GM12878 (cell line): ENCODE results near the gene PREX1.

Source experiments
- POLR2A ChIP-seq: IDR thresholded peaks from 2 replicates; pipeline ENCODE4 v1.6.1; 2011; ENCODE audit warnings: low read depth, mild to moderate bottlenecking, low read length
- TF ChIP-seq, protein P1 (sequence below), 3 experiments: IDR thresholded peaks in 2 of 3; conservative IDR thresholded peaks in 1 of 3; 2 replicates each; pipeline ENCODE4 v1.5.1; 2011; ENCODE audit warnings: low read depth in 3 of 3, low read length in 3 of 3, mild to moderate bottlenecking in 3 of 3, control low read depth in 2 of 3, moderate library complexity in 2 of 3, inconsistent platforms in 1 of 3, mixed read lengths in 1 of 3; ENCODE audit not compliant: control insufficient read depth in 2 of 3, insufficient read depth in 1 of 3; ENCODE audit errors: extremely low read depth in 1 of 3
- TF ChIP-seq, protein P2 (sequence below): fragments of 450-650 bp; IDR thresholded peaks from 2 replicates; pipeline ENCODE4 v1.6.1; 2017; ENCODE audit warnings: mild to moderate bottlenecking, moderate library complexity

DNA sequence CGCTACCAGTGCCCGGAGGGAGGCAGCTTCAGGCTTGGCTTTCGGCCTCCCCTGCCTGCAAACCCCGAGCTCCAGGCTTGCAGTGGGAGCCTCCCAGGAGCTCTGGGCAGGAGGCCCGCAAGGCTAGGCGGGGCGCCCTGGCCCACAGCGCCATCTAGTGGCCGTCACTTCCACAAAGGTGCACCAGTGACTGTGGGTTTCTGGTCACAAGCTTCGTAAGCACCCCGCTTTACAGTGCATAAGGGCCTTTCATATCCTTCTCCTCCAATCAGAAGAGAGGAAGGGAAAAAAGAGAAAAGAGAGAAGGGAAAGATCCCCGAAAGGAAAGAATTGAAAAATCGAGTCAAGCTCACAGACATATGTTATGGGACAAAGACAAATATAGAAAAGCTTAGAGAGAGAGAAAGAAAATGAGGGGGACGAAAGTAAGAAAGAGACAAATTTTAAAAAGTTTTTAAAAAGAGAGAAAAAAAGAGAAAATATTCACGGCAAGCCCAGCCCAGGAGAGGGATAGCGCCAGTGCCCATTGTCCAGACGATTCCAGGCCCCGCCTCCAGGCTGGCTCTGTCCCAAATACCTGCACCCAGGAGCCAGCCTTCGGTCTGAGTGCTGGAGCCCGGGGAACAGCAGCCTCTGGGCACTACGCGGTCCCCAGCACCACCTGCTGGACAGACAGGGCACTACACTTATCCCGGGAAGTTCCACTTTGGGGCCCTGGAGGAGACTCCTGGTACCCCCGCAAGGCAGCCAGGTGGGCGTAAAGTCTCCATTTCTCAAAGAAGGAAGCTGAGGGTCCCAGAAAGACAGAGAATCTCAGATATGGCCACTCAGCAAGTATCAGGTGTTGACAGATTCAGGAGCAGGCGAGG is 207.1 kb downstream of the PREX1 start:
- TF ChIP-seq, protein P1, sequence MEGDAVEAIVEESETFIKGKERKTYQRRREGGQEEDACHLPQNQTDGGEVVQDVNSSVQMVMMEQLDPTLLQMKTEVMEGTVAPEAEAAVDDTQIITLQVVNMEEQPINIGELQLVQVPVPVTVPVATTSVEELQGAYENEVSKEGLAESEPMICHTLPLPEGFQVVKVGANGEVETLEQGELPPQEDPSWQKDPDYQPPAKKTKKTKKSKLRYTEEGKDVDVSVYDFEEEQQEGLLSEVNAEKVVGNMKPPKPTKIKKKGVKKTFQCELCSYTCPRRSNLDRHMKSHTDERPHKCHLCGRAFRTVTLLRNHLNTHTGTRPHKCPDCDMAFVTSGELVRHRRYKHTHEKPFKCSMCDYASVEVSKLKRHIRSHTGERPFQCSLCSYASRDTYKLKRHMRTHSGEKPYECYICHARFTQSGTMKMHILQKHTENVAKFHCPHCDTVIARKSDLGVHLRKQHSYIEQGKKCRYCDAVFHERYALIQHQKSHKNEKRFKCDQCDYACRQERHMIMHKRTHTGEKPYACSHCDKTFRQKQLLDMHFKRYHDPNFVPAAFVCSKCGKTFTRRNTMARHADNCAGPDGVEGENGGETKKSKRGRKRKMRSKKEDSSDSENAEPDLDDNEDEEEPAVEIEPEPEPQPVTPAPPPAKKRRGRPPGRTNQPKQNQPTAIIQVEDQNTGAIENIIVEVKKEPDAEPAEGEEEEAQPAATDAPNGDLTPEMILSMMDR (IDR thresholded peaks at IDR 0.05 in 2 of 3, conservative IDR thresholded peaks at IDR 0.05 in 1 of 3; ENCODE audit: control insufficient read depth in 2 of 3, extremely low read depth in 1 of 3, insufficient read depth in 1 of 3, low read depth in 3 of 3, low read length in 3 of 3), result peak; percentile 88 to 98 (median 97)
- no peak for TF ChIP-seq POLR2A
- TF ChIP-seq, protein P2, sequence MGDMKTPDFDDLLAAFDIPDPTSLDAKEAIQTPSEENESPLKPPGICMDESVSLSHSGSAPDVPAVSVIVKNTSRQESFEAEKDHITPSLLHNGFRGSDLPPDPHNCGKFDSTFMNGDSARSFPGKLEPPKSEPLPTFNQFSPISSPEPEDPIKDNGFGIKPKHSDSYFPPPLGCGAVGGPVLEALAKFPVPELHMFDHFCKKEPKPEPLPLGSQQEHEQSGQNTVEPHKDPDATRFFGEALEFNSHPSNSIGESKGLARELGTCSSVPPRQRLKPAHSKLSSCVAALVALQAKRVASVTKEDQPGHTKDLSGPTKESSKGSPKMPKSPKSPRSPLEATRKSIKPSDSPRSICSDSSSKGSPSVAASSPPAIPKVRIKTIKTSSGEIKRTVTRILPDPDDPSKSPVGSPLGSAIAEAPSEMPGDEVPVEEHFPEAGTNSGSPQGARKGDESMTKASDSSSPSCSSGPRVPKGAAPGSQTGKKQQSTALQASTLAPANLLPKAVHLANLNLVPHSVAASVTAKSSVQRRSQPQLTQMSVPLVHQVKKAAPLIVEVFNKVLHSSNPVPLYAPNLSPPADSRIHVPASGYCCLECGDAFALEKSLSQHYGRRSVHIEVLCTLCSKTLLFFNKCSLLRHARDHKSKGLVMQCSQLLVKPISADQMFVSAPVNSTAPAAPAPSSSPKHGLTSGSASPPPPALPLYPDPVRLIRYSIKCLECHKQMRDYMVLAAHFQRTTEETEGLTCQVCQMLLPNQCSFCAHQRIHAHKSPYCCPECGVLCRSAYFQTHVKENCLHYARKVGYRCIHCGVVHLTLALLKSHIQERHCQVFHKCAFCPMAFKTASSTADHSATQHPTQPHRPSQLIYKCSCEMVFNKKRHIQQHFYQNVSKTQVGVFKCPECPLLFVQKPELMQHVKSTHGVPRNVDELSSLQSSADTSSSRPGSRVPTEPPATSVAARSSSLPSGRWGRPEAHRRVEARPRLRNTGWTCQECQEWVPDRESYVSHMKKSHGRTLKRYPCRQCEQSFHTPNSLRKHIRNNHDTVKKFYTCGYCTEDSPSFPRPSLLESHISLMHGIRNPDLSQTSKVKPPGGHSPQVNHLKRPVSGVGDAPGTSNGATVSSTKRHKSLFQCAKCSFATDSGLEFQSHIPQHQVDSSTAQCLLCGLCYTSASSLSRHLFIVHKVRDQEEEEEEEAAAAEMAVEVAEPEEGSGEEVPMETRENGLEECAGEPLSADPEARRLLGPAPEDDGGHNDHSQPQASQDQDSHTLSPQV, result no peak
